ENCODE results near the gene NFATC1. TPM values are rescaled to one million over a fixed set of nuclear protein-coding genes. Genes with fewer than 3 reads are reported as not detected.

Gene NFATC1
- total and polyA plus RNA-seq, 2 donors (not counting 1 experiment from before 2014, with no cell fraction given), result 0.92 to 4.3 TPM

GRCh38 chr18:79519751-79520477, 124.2 kb downstream of the NFATC1 start:
- H3K79me2 ChIP-seq (ENCODE audit: control insufficient read depth, insufficient read depth, low read length), result no peaks in the 10 kb centered on the region
- no peak overlapping the region for H3K9ac ChIP-seq (ENCODE audit: insufficient read depth, low read length)
- DNase-seq (ENCODE audit: low read depth in 2 of 2), result peak; percentile 6 to 45
- no peaks in the 10 kb centered on the region for H4K20me1 ChIP-seq (ENCODE audit: control insufficient read depth, extremely low read depth, insufficient read depth, low read length)
- H3K27ac ChIP-seq (ENCODE audit: insufficient read depth, low read length), result no peak overlapping the region
- no peaks in the 10 kb centered on the region for H3K36me3 ChIP-seq (ENCODE audit: control insufficient read depth, insufficient read depth, low read length)
- no peak overlapping the region for H3K4me3 ChIP-seq (replicated peaks in 1 of 4; ENCODE audit: control extremely low read depth in 1 of 4, insufficient read depth in 1 of 4, low read depth in 3 of 4, low read length in 4 of 4)
- TF ChIP-seq, protein P1, sequence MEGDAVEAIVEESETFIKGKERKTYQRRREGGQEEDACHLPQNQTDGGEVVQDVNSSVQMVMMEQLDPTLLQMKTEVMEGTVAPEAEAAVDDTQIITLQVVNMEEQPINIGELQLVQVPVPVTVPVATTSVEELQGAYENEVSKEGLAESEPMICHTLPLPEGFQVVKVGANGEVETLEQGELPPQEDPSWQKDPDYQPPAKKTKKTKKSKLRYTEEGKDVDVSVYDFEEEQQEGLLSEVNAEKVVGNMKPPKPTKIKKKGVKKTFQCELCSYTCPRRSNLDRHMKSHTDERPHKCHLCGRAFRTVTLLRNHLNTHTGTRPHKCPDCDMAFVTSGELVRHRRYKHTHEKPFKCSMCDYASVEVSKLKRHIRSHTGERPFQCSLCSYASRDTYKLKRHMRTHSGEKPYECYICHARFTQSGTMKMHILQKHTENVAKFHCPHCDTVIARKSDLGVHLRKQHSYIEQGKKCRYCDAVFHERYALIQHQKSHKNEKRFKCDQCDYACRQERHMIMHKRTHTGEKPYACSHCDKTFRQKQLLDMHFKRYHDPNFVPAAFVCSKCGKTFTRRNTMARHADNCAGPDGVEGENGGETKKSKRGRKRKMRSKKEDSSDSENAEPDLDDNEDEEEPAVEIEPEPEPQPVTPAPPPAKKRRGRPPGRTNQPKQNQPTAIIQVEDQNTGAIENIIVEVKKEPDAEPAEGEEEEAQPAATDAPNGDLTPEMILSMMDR (conservative IDR thresholded peaks at IDR 0.05 in 1 of 2, IDR thresholded peaks at IDR 0.05 in 1 of 2; ENCODE audit: low read depth in 1 of 2, low read length in 2 of 2), result no peak
- no peak for TF ChIP-seq EZH2 (IDR thresholded peaks at IDR 0.05; ENCODE audit: low read length, missing control alignments)
- no peaks in the 10 kb centered on the region for H3K4me1 ChIP-seq (ENCODE audit: control insufficient read depth, extremely low read depth, insufficient read depth, low read length)
- H3K4me2 ChIP-seq (ENCODE audit: extremely low read depth, insufficient read depth, low read length), result no peak overlapping the region
- H2AFZ ChIP-seq (ENCODE audit: low read length), result no peak overlapping the region
- H3K27me3 ChIP-seq (ENCODE audit: control insufficient read depth, insufficient read depth, low read length), result no peaks in the 10 kb centered on the region
- H3K9me3 ChIP-seq (ENCODE audit: control insufficient read depth, insufficient read depth, low read depth, low read length), result no peaks in the 10 kb centered on the region

DNA sequence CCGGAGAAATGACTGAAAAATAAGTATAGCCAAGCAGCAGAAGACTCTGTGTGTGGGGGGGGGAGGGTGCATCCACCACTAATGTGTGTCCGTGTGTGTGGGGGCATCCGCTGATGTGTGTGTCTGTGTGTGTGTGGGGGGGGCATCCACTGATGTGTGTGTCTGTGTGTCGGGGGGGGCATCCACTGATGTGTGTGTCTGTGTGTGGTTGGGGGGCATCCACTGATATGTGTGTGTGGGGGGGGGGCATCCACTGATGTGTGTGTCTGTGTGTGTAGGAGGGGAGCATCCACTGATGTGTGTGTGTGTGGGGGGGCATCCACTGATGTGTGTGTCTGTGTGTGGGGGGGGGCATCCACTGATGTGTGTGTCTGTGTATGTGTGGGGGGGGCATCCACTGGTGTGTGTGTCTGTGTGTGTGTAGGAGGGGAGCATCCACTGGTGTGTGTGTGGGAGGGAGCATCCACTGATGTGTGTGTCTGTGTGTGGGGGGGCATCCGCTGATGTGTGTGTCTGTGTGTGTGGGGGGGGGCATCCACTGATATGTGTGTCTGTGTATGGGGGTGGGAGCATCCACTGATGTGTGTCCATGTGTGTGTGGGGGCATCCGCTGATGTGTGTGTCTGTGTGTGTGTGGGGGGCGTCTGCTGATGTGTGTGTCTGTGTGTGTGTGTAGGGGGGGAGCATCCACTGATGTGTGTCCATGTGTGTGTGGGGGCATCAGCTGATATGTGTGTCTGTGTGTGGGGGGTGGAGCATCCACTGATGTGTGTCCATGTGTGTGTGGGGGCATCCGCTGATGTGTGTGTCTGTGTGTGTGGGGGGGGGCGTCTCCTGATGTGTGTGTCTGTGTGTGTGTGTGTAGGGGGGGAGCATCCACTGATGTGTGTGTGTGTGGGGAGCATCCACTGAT, 125.0 kb downstream of the NFATC1 start:
- TF ChIP-seq EZH2 (IDR thresholded peaks at IDR 0.05; ENCODE audit: low read length, missing control alignments), result no peak
- TF ChIP-seq, protein P1 (conservative IDR thresholded peaks at IDR 0.05 in 1 of 2, IDR thresholded peaks at IDR 0.05 in 1 of 2; ENCODE audit: low read depth in 1 of 2, low read length in 2 of 2), result no peak
- Histone ChIP-seq H3K4me1 (ENCODE audit: control insufficient read depth, extremely low read depth, insufficient read depth, low read length) (no peaks in the 10 kb centered on the region), H4K20me1 (ENCODE audit: control insufficient read depth, extremely low read depth, insufficient read depth, low read length) (no peaks in the 10 kb centered on the region), H3K27ac (ENCODE audit: insufficient read depth, low read length) (no peak overlapping the region), H3K4me2 (ENCODE audit: extremely low read depth, insufficient read depth, low read length) (no peak overlapping the region), H3K9me3 (ENCODE audit: control insufficient read depth, insufficient read depth, low read depth, low read length) (no peaks in the 10 kb centered on the region), H3K79me2 (ENCODE audit: control insufficient read depth, insufficient read depth, low read length) (no peaks in the 10 kb centered on the region), H3K9ac (ENCODE audit: insufficient read depth, low read length) (no peak overlapping the region), H3K4me3 (replicated peaks in 1 of 4; ENCODE audit: control extremely low read depth in 1 of 4, insufficient read depth in 1 of 4, low read depth in 3 of 4, low read length in 4 of 4) (no peak overlapping the region), H2AFZ (ENCODE audit: low read length) (no peak overlapping the region), H3K27me3 (ENCODE audit: control insufficient read depth, insufficient read depth, low read length) (no peaks in the 10 kb centered on the region), H3K36me3 (ENCODE audit: control insufficient read depth, insufficient read depth, low read length) (no peaks in the 10 kb centered on the region)
- no peak for DNase-seq (ENCODE audit: low read depth in 2 of 2)
